ENCODE data around the gene SNAP25.
A peak's percentile ranks its signal among the peaks of the same experiment; 100 is the strongest.

SNAP25 gene

DNA sequence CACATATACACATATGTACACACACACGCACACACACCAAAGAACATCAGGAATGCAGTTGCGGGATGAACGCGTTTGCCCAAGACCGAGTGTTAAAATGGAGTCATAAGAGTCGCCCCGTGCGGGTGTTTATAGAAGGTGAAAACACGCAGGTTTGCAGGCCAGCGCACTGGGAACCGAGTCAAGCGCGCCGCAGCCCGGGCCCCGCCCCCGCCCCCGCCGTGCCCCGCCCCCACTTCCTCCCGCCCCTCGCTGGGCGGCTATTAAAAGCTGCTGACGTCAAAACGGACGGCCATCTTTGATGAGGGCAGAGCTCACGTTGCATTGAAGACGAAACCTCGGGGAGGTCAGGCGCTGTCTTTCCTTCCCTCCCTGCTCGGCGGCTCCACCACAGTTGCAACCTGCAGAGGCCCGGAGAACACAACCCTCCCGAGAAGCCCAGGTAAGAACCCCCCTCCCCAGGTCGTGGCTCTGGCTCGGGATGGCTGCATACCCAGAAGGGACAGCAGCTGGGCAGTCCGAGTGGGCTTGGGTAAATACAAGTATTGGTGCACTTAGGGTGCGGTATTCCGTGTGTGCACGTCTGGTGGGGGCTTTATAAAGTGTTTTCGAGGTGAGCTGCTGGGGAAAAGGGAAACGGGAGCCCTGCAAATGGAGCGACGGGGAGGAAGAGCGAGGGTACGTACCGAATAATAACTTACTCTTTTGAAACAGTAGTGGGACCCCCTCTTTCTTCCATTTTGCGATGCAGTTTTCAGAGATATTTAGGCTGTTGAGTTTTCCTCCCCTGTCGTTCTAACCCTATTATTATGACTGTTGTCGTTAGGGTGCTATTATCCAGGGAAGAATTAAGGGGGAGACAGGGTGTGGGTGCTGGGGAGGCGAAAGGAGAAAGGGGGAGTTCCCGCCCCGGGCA lies at the start of gene SNAP25:
SNAP25 (plus strand) TSS at position 295 of the 916 bp plus-strand sequence. CDS start 56,662 bp downstream, outside the sequence.
- DNase-seq (ENCODE audit: low read depth) = peak; percentile 70

DNA sequence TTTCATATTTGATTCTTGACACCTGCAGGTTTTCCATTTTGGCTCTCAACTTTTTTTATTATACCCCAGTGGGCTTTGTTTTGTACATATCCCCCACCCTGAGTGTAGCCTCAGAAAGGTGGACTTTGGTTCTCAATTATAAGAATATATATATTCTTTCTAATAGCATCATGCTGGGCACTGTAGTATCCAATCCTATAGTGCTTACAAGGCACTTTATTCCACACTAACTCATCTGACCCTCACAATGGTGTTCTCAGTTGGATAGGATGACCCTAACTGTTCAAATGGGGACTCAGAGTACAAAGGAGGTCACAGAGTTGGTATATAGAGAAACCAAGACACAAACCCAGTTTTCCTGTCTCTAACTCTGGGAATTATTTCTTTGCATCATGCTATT lies 48.9 kb upstream of the SNAP25 start:
- DNase-seq (ENCODE audit: low read depth) = no peak

DNA sequence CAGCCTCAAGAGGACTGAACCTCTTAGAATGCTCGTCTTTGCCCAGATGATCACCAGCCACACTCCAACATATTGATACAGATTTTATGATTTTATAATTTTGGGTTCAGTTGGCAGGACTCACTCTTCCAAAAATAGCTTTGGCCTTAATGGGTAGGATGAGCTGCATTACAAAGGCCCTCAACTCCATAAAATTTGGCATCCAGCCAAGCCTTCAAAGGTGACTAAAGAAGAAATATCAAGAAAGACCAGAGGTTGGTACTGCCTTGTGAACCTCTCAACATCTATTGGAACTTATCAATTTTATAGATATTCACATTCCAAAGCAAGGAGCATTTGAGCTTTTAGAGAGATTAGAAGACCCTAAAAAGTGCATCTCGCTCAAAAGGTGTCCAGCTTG lies 48.4 kb upstream of the SNAP25 start:
- no peak for DNase-seq (ENCODE audit: low read depth)

DNA sequence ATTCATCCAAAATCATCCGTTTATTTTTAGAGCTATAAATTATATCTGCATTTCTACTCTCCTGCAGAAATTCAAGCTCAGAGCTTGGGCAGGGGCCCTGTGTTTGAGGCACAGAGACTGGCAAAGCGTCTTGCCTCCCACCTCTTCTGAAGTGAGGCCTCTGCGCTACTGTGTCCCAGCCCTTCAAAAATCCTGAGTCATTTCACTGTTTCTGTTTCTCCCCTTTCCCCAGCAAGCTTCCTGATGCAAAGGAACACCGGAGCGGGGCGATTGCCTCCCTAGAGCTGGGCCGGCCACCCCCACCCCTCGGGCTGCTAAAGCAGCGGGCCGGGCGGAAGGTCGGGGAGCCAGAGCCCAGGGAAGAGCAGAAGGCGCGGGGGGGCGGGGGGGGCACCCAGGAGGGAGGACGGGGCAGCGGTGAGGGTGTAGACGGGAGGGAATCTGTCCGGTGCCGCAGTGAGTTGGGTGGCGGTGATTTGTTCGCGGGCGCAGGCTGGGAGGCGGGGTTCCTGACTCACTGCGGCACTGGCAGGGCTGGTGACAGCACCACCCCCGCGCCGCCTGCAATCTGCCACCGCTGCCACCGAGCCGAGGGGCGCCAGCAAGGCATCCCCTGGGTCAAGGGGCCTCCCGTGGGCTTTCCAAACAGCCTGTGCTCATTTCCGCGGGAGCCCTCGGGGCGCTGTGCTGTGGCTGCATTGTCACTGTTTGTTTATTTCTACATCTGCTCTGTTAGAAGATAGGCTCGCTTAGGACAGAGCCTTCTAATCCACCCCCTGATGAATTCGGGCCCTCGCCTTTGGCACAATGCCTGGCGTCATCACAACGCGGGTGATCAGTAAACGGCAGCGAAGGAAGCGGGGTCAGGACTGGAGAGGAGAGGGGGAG lies 46.5 kb upstream of the SNAP25 start:
- no peak for DNase-seq (ENCODE audit: low read depth)

DNA sequence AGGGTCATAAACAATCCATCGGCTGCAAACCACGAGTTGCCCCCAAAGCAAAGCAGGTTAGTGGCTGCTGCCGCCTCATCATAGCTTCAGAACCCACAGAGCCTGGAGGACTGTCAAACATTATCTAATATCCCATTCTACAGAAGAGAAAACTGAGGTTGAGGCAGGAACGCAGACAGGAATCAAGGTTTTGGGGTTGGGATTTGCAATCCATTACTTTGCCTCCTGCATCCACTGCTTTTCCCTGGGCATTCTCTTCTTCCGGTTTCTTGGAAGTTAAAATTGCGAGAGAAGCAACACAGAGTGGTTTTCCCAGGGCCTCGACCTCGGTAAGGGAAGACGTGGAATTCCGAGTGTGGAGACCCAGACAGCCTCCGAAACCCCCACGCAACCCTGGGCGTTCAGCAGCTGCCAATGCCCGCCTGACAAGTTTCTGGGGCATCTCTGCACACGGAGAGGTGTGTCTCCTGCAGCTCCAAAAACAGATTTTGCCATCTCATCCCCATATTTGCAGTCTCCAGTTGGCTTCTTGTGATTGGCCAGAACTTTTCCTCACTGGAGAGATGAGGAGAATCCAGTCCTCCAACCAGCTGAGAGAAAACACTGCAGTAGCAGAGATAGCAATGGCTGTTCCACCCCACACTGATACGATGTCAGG lies 45.5 kb upstream of the SNAP25 start:
- no peak for DNase-seq (ENCODE audit: low read depth)

DNA sequence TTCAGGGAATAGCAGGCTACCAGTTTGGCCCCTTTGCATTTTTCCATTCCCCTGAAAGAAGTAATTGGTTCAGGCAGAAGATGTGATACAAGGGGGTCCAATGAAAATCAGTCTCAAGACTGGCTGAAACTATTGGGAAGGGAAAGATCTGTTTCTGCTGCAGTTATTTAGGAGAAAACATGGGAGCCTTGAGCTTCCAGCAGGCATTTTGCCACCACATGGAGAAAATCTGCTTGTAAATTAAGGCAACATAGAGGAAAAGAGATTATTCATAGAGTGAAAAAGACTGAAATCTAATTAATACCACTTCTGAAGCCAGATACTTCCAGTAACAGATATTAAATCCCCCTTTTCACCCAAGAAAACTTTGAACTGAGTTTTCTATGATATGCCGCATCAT lies 44.2 kb upstream of the SNAP25 start:
- no peak for DNase-seq (ENCODE audit: low read depth)

DNA sequence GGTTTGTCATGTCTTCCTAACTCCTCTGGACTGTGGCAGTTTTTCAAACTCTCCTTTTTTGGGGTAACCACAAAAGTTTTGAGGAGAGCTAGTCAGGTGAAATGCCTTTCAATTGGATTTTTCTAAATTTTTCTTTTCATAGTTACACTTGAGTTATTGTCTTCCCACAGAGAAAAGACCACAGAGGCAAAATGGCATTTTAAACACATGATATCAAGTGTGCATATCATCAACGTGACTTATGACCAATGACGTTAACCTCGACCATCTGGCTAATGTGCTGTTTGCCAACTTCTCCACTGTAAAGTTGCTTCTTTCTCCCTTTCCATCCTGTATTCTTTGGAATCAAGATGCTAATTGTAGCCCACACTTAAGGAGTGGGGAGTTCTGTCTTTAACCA lies 41.3 kb upstream of the SNAP25 start:
- DNase-seq (ENCODE audit: low read depth) = no peak

DNA sequence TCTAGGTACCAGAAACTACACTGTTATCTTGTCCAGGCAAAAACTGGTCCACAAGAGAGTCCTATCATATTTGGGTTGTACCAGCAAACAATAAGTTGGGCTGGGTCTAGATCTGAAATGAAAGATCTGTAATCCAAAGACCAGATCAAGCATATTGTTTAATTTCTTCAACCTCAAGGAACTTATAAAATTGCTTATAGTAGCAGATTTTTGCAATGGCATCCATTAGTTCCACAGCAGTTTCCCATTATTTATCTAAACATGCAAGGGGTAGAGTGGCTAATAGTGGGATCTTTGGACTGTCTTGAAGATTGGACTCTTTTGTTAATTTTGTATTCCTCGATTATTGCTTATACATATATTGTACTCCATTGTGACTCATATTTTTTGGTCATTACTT lies 40.5 kb upstream of the SNAP25 start:
- DNase-seq (ENCODE audit: low read depth) = no peak

DNA sequence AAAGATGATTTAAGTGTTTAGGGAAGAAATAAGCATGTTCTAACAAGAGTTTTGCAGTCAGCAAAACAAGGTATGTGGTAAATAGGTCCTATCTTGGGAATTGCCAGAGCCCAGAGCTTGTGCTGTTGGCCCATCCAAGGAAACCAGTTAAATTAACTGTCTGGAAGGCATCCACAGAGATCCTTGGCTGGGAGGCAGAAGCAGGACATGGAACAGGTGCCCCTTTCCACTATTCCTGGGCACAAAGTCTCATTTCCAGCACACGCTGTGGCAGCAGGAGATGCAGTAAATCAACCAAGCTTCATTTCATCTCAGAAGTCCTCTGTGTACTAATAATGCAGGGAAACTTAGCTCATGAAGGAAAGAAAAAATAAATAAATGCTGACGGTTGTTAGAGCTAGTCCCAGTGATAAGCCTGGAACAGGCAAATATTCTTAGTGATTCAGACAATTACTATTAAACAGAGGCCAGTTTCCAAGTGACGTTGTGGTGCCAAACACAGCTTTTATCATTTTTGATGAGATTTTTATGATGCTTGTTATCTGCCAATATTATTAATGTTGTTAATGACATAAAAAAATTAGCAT lies 39.8 kb upstream of the SNAP25 start:
- no peak for DNase-seq (ENCODE audit: low read depth)

DNA sequence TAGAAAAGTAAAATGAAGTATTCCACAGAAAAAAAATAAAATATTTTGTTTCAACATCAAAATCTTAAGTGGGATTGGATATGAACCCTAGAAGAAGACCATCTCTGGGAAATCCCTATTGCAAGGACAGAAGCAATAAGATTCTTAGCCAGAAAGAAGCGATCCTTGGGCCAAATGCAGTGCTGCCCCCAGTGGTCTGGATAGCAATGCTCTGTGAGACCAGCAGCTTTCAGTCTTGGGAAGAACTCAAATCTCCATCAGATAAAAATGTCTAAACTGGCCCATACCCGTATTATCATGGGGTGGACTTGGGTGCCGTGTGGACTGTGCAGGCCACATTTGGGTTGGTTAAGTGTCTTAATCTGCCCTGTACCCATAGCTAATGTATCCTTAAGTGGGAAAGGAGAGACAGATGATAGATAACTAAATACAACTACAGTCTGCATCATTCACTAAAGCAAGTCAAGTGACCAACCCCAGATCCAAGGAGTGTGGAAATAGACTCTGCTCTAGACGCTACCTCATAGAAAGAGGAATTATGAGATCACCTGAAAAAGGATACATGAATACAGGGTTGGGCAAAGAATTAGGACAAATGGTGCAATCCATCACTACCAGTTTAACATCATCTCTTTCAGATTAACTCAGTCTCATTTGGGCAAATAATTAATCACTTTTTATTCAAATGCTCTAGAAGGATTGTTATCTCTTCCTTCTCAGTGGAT lies 38.9 kb upstream of the SNAP25 start:
- DNase-seq (ENCODE audit: low read depth) = no peak

DNA sequence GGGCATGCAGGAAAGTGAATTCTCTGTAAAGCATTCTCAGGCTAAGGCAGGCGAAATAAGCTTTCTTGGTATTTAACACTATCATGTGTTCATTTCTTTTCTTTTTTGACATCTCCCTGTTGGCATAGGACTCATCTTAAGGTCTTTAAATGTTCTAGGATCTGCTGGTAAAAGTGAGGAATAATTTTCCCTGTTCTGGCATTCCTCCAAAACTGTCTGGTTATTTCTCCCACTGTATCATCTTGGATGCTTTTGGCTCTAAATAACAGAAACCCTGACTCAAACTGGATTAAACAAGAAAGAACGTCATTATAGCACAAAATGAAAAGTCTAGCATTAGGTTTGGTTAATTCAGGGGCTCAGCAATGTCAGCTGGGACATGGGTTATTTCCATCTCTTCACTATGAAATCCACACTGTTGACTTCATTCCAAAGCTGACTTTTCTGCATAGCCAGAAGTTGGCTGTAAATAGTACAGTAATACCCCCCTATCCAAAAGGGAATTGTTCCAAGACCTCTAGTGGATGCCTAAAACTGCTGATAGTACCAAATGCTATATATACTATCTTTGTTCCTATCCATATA lies 37.9 kb upstream of the SNAP25 start:
- no peak for DNase-seq (ENCODE audit: low read depth)

DNA sequence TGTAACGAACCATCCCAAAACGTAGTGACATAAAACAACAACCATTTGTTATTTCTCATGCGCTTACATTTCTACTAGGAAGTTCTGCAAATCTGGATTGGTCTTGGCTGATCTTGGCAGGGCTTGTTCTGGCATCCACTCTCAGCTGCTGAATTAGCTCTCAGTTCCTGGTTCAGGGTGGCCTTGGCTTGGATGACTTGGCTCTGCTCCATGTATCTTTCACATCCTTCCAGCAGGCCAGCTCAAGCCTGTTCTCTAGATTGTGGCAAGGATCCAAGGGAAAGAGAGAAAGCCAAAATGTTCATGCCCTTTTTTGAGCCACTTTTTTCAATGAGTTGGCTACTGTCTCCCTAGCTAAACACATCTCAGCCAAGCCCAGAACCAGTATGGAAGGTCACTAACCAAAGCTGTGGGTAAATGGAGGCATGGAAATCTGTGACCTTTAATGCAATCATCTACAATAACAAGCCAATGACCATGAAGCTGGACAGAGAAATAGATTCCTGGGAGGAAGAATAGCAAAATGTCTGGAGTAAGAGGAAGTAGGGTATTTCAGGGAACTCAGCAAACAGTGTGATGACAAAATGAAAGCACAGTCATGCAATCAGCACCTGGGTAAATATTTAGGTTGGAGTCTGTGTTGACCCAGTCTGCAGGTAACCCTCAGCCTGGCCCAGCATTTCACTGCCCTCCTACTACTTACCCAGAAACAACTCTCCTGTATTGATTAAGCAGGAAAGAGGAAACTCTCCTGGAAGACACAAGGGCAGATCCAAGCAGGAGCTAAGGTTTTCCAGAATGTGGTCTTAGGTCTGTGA lies 32.7 kb upstream of the SNAP25 start:
- DNase-seq (ENCODE audit: low read depth) = peak; percentile 27

DNA sequence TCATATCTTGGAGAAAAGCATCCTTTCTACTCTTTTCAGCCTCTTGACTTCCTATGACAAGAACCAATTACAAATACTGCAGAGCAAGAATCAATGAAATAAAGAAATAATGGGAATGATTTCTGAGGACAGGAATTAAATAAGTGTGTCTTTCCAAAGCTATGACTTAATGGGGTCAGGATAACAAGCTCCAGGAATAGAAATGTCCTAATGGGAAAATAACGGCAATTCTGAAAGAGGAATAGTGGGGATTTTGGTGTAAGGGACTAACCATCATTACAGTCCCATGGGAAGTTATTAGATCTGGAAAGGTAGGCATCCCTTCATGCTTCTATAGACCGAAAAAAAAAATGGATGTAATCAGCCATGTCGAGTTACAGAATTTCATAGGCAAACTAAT lies 28.2 kb upstream of the SNAP25 start:
- DNase-seq (ENCODE audit: low read depth) = no peak

DNA sequence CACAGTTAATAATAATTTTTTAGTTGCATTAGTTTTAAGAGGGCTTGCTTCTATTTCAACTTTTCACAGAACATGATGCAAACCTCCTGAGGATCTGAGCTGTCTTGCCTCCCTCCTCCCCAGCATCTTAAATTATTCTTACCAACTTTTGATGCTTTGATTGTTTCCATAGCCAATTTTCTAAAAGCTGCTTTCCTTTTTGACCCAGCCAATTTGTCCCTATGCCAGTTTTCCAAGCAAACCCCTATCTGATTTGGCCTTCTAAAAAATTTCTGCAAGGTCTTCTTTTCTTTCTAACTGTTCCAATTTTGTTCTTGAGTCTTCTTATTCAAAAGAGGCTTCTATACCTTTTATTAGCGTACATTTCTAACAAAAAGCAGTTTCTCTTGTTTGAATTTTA lies 26.5 kb upstream of the SNAP25 start:
- DNase-seq (ENCODE audit: low read depth) = no peak

DNA sequence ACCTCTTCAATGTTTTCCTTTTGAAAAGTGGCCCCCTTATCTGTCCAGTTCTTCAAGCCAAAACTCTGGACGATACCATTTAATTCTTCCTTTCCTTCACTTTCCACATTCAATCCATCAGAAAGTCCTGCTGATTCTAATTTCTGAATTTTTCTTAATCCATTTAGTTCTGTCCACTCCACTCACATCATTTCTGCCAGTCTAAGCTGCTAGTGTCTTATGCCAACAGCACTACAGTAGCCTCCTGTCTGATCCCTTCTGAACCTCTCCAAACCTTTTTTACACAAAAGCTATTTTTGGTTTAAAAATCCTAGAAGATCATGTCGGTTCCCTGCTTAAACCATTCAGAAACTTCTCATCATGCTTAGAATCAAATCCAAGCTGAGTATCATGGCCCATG lies 24.5 kb upstream of the SNAP25 start:
- no peak for DNase-seq (ENCODE audit: low read depth)

DNA sequence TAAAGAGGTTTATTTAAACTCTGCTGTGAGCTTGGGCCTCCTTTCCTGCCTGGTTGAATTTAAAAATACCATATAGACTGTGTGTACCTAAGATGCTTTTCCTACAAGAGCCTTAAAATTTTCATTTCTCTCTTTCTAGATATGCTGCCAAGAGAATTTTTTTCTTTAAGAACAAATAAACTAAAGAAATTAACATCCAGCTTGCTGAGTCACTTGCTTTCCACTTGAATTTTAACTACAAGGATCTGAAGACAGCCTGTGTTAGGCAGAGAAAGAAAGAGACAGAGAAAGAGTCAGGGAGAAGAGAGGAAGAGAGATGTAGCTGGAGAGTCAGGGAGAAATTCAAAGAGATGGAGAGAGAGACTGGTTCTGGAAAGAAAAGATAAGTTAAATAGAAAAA lies 18.3 kb upstream of the SNAP25 start:
- DNase-seq (ENCODE audit: low read depth) = no peak

DNA sequence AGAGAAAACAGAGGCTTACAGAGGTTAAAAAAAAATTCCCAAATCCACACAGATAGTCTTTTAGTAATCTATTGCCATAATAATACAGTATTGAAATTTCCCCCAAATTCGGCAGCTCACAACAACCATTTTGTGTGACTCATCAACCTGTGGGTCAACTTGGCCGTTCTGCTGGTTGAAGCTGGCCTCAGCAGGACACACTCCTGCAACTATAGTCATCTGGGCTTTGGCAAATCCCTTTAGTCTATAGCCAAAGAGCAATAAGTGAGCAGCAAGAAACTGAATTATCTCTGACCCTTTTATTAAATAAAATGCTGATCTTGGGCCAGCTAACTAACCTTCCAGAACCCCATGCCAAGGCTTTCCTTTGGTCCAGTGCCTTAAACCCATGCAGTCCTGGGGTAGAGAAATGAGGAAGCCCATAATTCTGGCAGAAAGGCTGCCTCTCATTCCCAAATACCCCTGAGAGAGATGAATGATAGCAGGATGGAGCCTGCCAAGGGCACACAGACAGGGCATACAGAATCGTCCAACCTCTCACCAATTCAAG lies 17.2 kb upstream of the SNAP25 start:
- no peak for DNase-seq (ENCODE audit: low read depth)

DNA sequence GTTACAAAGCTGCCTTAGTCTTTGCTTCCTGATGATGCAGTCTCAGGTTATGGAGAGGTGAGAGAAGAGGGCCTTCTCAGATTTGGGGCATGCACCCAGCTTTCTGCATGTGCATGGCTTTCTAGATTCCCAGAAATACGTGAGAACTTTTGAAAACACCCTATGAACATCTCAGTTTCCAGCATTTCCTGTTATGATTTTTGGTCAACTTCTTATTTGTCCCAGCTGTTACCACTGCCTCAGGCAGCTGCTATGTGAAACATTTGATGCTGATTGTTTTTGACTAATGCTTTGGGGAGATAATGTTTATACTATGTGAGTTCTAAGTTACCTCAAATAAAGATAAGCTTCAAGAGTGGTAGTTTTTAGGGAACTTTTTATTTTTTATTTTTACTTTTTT lies 9.5 kb upstream of the SNAP25 start:
- no peak for DNase-seq (ENCODE audit: low read depth)

DNA sequence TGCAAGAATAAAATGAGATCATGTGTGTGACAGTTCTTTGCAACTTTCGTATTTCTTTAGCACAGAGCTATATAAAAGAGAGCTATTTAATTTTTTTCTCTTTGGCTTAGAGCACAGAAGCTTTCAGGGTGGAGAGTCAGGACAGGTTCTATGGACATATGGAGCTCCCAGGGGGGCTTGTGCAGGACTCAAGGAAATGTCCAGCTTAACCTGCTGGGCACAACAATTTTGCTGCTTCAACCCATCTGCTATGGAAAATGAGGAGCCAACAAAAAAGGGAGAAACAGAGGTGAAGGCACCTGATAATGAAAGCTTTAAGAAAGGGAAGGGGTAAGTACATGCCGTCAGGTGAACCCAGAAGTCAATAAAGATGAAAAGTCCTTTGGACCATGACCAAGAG lies 5.1 kb upstream of the SNAP25 start:
- DNase-seq (ENCODE audit: low read depth) = no peak

All from fibroblast of the conjunctiva (primary cell).